Endothelial cell of umbilical vein (primary cell): Measurements from ENCODE around the gene PGF. TPM values are rescaled to one million over a fixed set of nuclear protein-coding genes. Genes with fewer than 3 reads are reported as not detected.

Experiments used
- BruUV-seq: library from RNA; stranded (reverse); fragments of 400-500 nt; replicated peaks from 2 replicates; lab custom pipeline; 2021; lab: Mats Ljungman, UMichigan
- CTCF ChIA-PET: fragments of 300-600, 350-600 bp; sonication (Branson Sonifier 250); formaldehyde crosslinking; loops from one replicate; lab custom pipeline; 2021; ENCODE audit warnings: antibody characterized with exemption, inconsistent platforms; lab: Charles Lee
- POLR2A ChIA-PET: fragments of 300-600, 350-600 bp; sonication (Branson Sonifier 250); formaldehyde crosslinking; loops from one replicate; lab custom pipeline; 2021; ENCODE audit warnings: antibody characterized with exemption, inconsistent platforms; lab: Charles Lee
- DNase-seq: peaks from one replicate; pipeline ENCODE4 v3.0.0-alpha.2; 2011; ENCODE audit warnings: low read depth, low spot score
- FAIRE-seq: peaks from 2 replicates; lab custom pipeline; 2011; peaks lifted over from hg19 to GRCh38; lab: Jason Lieb, UNC
- H2AFZ ChIP-seq: 2 replicates; pipeline ENCODE4 v1.6.0; 2012; ENCODE audit warnings: low read depth, low read length, control low read depth, inconsistent platforms
- H3K27ac ChIP-seq: 2 replicates; pipeline ENCODE4 v1.5.1; 2011; ENCODE audit warnings: low read depth, mild to moderate bottlenecking, control low read depth, low read length, moderate library complexity; ENCODE audit not compliant: insufficient read depth
- H3K27me3 ChIP-seq, 2 experiments: 2 replicates each; pipeline versions ENCODE4 v1.6.0 to v1.6.1; 2011; ENCODE audit warnings: low read length in 2 of 2, mixed read lengths in 1 of 2; ENCODE audit not compliant: control insufficient read depth in 2 of 2, insufficient read depth in 2 of 2
- H3K36me3 ChIP-seq, 2 experiments: 2 replicates in 1 of 2; 3 replicates in 1 of 2; pipeline ENCODE4 v1.5.1; 2011; ENCODE audit warnings: low read length in 2 of 2, mild to moderate bottlenecking in 1 of 2, moderate library complexity in 1 of 2; ENCODE audit not compliant: control insufficient read depth in 2 of 2, insufficient read depth in 2 of 2; ENCODE audit errors: extremely low read depth in 1 of 2
- H3K4me1 ChIP-seq: 3 replicates; pipeline ENCODE4 v1.5.1; 2011; ENCODE audit warnings: mild to moderate bottlenecking, low read length; ENCODE audit not compliant: control insufficient read depth, insufficient read depth; ENCODE audit errors: extremely low read depth
- H3K4me2 ChIP-seq: 2 replicates; pipeline ENCODE4 v1.6.1; 2011; ENCODE audit warnings: low read length, control low read depth, mixed read lengths; ENCODE audit not compliant: insufficient read depth
- H3K4me3 ChIP-seq, 3 experiments: fragments of 200-600 bp in 1 of 3; sonication (generic), shearing (Covaris generic) in 1 of 3; replicated peaks in 1 of 3; 2 replicates each; pipeline ENCODE4 v1.5.1; 2011 to 2016; ENCODE audit warnings: control low read depth in 3 of 3, low read length in 3 of 3, mild to moderate bottlenecking in 2 of 3, inconsistent platforms in 1 of 3, low read depth in 1 of 3, moderate library complexity in 1 of 3; ENCODE audit not compliant: insufficient read depth in 1 of 3
- H3K79me2 ChIP-seq: 2 replicates; pipeline ENCODE4 v1.6.0; 2012; ENCODE audit warnings: low read length, inconsistent platforms; ENCODE audit not compliant: control insufficient read depth, insufficient read depth
- H3K9ac ChIP-seq: replicated peaks from 2 replicates; pipeline ENCODE3; 2011; ENCODE audit warnings: low read length, control low read depth; ENCODE audit not compliant: insufficient read depth; ENCODE audit errors: extremely low read depth
- H3K9me1 ChIP-seq: replicated peaks from 3 replicates; pipeline ENCODE4 v1.6.0; 2011; ENCODE audit warnings: mild to moderate bottlenecking, low read length; ENCODE audit not compliant: control insufficient read depth, insufficient read depth; ENCODE audit errors: extremely low read depth
- H3K9me3 ChIP-seq: replicated peaks from 2 replicates; pipeline ENCODE4 v1.5.1; 2012; ENCODE audit warnings: low read length, inconsistent platforms; ENCODE audit not compliant: control insufficient read depth, insufficient read depth
- H4K20me1 ChIP-seq: replicated peaks from 2 replicates; pipeline ENCODE3; 2011; ENCODE audit warnings: mild to moderate bottlenecking, low read length; ENCODE audit not compliant: control insufficient read depth, insufficient read depth; ENCODE audit errors: extremely low read depth
- CTCF ChIP-seq, 2 donors: IDR thresholded peaks; 1 replicate in 1 of 2; 2 replicates in 1 of 2; pipeline ENCODE4 v1.5.1; 2011; ENCODE audit warnings: low read length in 2 of 2, mild to moderate bottlenecking in 2 of 2, moderate library complexity in 2 of 2, control low read depth in 1 of 2, inconsistent platforms in 1 of 2, low read depth in 1 of 2; ENCODE audit not compliant: insufficient read depth in 1 of 2; ENCODE audit errors: extremely low read depth in 1 of 2
- EZH2 ChIP-seq: IDR thresholded peaks from 2 replicates; pipeline ENCODE4 v1.6.1; 2012; ENCODE audit warnings: borderline replicate concordance, low read depth, mild to moderate bottlenecking, moderate library complexity, low read length, inconsistent platforms; ENCODE audit not compliant: severe bottlenecking
- FOS ChIP-seq: IDR thresholded peaks from 2 replicates; pipeline ENCODE4 v1.6.1; 2011; ENCODE audit warnings: mild to moderate bottlenecking, low read length, moderate library complexity, borderline replicate concordance; ENCODE audit not compliant: insufficient read depth
- GATA2 ChIP-seq: IDR thresholded peaks from 2 replicates; pipeline ENCODE4 v1.7.0; 2011; ENCODE audit warnings: low read depth, mild to moderate bottlenecking, moderate library complexity, mixed read lengths, low read length; ENCODE audit not compliant: insufficient read length, insufficient read depth
- JUN ChIP-seq: IDR thresholded peaks from 2 replicates; pipeline ENCODE4 v1.6.1; 2011; ENCODE audit warnings: borderline replicate concordance, low read depth; ENCODE audit not compliant: insufficient read length, insufficient read depth
- MAX ChIP-seq: IDR thresholded peaks from 2 replicates; pipeline ENCODE4 v1.6.1; 2011; ENCODE audit not compliant: insufficient read depth, insufficient read length
- MYC ChIP-seq: IDR thresholded peaks from one replicate; pipeline ENCODE4 v1.6.1; 2011; ENCODE audit warnings: mild to moderate bottlenecking, low read depth, low read length
- POLR2A ChIP-seq: IDR thresholded peaks from 2 replicates; pipeline ENCODE4 v1.6.1; 2012; ENCODE audit warnings: low read depth, mild to moderate bottlenecking, control low read depth, low read length
- POLR2AphosphoS5 ChIP-seq: IDR thresholded peaks from 2 replicates; pipeline ENCODE4 v1.6.1; 2012; ENCODE audit warnings: low read depth, mild to moderate bottlenecking, control low read depth, low read length, moderate library complexity; ENCODE audit not compliant: insufficient read depth
- dilution Hi-C: fragments of 300-500 bp; cut with MboI; formaldehyde crosslinking; loops from one replicate; pipeline ENCODE4 v1.15.0; 2019; ENCODE audit warnings: low sequenced_read_pairs; ENCODE audit not compliant: extremely low pct_ligation_motif_present
- intact Hi-C: fragments of 100-400 bp; cut with micrococcal nuclease; formaldehyde crosslinking; loops from one replicate; pipeline ENCODE4 v1.10.0; 2022
- polyA plus RNA-seq, 4 experiments: library from polyadenylated mRNA; depleted of rRNA in 3 of 4; stranded (reverse) in 3 of 4; unstranded in 1 of 4; fragments of >200 nt; gene quantifications; 2 replicates each; pipeline versions ENCODE4 v1.2.1 to v1.2.3, GENCODE V29; 2011 to 2012; ENCODE audit warnings: missing spikeins in 1 of 4
- total RNA-seq: library from RNA; stranded (reverse); gene quantifications from 2 replicates; pipeline ENCODE4 v1.2.3, GENCODE V29; 2021

PGF gene
- total and polyA plus RNA-seq, 2 donors (not counting 3 experiments of a cell fraction or from before 2014, with no cell fraction given), result 89.0 to 206 TPM

GRCh38 chr14:74982661-74983060 lies 27.3 kb upstream of the PGF start:
- CTCF ChIA-PET, result interaction anchor here (0.6 kb wide), 1 partner anchor 38 kb away, joined by 3 read pairs; no protein-coding TSS in a partner anchor

DNA sequence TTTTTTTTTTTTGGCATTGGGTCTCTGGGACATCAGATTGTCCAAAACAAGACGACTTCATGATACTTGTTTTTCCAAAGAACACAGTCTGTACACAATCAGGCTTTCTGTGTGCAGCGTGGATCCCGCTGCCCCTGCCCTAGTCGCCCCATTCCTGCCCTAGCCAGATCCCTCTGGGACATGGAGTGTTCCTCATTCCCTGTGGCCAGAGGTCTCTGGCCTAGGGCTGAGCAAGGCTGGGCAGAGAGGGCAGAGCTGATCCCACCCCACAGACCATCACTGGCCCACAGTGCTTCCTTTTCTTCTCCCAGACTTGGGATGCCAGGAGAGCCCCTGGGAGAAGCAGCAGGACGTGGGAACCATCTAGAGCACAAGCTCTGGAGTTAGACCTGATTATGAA lies 26.4 kb upstream of the PGF start:
- H2AFZ ChIP-seq, result no peak overlapping the region
- BruUV-seq, result TSS peak; percentile 28
- no peaks in the 10 kb centered on the region for H3K9me3 ChIP-seq
- FAIRE-seq (no peak), DNase-seq (no peak)
- H3K9me1 ChIP-seq, result no peaks in the 10 kb centered on the region
- no peak overlapping the region for H3K4me2 ChIP-seq
- no peaks in the 10 kb centered on the region for H3K36me3 ChIP-seq
- peak overlapping the region; percentile 98 for H3K27ac ChIP-seq
- H3K9ac ChIP-seq, result peak overlapping the region; percentile 79
- H4K20me1 ChIP-seq, result no peaks in the 10 kb centered on the region
- H3K4me1 ChIP-seq, result peaks cover 57% of the 10 kb centered on the region
- H3K79me2 ChIP-seq, result no peaks in the 10 kb centered on the region
- CTCF ChIA-PET, result interaction anchor here (1.1 to 2.1 kb wide), 2 partner anchors 30 to 106 kb away, joined by 3 to 7 read pairs; no protein-coding TSS in a partner anchor
- TF ChIP-seq JUN (no peak), FOS (no peak), MYC (no peak), GATA2 (no peak), MAX (no peak), CTCF (IDR thresholded peaks at IDR 0.05; ENCODE audit: extremely low read depth in 1 of 2, insufficient read depth in 1 of 2, low read depth in 1 of 2, low read length in 2 of 2) (no peak), EZH2 (no peak), POLR2A (no peak), POLR2AphosphoS5 (no peak)
- dilution Hi-C loops, result no loop called here
- intact Hi-C loops, result loop anchor here (1.0 kb wide), 1 partner anchor 9 kb away; no protein-coding TSS in a partner anchor
- POLR2A ChIA-PET, result interaction anchor here (0.8 to 2.6 kb wide), 2 partner anchors 21 to 27 kb away, joined by 3 to 19 read pairs; partner anchors contain the start of genes EIF2B2 and PGF
- H3K4me3 ChIP-seq, result no peak overlapping the region
- H3K27me3 ChIP-seq, result no peaks in the 10 kb centered on the region

More at GRCh38 chr14:74982661-74983060, 27.3 kb upstream of the PGF start:
- dilution Hi-C loops (no loop called here), intact Hi-C loops (loop anchor here (1.0 kb wide), 1 partner anchor 27 kb away; the partner anchor contains the start of gene PGF)
- TF ChIP-seq JUN (no peak), GATA2 (no peak)
- no peaks in the 10 kb centered on the region for H3K36me3 ChIP-seq
- H2AFZ ChIP-seq, result no peak overlapping the region
- no peaks in the 10 kb centered on the region for H4K20me1 ChIP-seq
- H3K79me2 ChIP-seq, result no peaks in the 10 kb centered on the region
- H3K4me1 ChIP-seq, result peaks cover 61% of the 10 kb centered on the region
- H3K27me3 ChIP-seq, result no peaks in the 10 kb centered on the region
- H3K27ac ChIP-seq, result peak overlapping the region; percentile 98
- no peaks in the 10 kb centered on the region for H3K9me3 ChIP-seq
- POLR2A ChIA-PET, result interaction anchor here (1.5 kb wide), 1 partner anchor 27 kb away, joined by 6 read pairs; the partner anchor contains the start of gene PGF
- FAIRE-seq, result no peak
- no peak overlapping the region for H3K4me3 ChIP-seq
- BruUV-seq, result no TSS peak
- no peaks in the 10 kb centered on the region for H3K9me1 ChIP-seq
- no peak overlapping the region for H3K4me2 ChIP-seq
- no peak for DNase-seq
- peak overlapping the region; percentile 79 for H3K9ac ChIP-seq
